ENCODE results near the gene ZNF511. TPM values are rescaled to one million over a fixed set of nuclear protein-coding genes. Genes with fewer than 3 reads are reported as not detected.

Gene ZNF511
- polyA plus RNA-seq, 1 experiment = 21.6 TPM

DNA sequence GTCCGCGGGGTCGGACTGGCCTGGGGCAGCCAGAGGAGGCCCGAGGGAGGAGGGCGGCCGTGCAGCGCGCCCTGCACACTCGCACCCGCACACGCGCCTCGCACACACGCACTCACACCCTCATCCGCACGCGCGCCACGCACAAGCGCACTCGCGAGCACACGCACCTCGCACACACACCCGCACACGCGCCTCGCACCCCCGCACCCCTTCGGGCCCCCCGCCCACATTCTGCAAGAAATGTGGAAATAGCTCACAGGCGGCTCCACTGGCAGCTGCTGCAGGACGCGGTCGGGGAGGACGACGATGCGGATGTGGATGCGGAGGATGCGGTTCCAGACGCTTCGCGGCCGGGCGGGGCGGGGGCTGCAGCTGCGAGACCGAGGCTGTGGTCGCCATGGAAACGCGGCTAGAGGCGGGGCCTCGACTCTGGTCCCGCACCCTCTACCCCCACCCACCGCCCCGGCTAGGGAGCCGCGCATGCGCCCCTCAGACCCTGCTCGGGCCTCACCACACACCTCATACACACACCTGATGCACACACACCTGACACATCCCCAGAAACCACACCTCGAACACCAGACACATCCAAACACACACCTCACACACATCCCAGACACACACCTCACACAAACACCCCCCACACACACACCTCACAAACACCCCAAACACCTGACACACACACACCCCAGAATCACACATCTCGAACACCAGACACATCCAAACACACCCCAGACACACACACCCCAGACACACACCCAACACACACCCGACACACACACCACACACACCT lies 28.1 kb downstream of the ZNF511 start, which contains the start of gene CALY:
Gene CALY, minus strand, starts transcription at position 320 of the 793 bp plus-strand sequence. CDS start 7,907 bp downstream, outside the sequence.
- ChIA-PET POLR2A (no interaction called here), CTCF (no interaction called here)
- Histone ChIP-seq H3K4me3 (ENCODE audit: low read depth, low read length) (peak within 1 kb of the TSS; percentile 48), H3K9me3 (ENCODE audit: control insufficient read depth, insufficient read depth, low read length) (peaks cover 19% of the 10 kb centered on the region; the same call in 1 of the 2 replicates), H3K27me3 (ENCODE audit: control insufficient read depth, insufficient read depth, low read length) (peaks cover 53% of the 10 kb centered on the region), H3K27ac (ENCODE audit: low read depth, low read length) (no peak within 1 kb of the TSS)
- TF ChIP-seq, protein P1, sequence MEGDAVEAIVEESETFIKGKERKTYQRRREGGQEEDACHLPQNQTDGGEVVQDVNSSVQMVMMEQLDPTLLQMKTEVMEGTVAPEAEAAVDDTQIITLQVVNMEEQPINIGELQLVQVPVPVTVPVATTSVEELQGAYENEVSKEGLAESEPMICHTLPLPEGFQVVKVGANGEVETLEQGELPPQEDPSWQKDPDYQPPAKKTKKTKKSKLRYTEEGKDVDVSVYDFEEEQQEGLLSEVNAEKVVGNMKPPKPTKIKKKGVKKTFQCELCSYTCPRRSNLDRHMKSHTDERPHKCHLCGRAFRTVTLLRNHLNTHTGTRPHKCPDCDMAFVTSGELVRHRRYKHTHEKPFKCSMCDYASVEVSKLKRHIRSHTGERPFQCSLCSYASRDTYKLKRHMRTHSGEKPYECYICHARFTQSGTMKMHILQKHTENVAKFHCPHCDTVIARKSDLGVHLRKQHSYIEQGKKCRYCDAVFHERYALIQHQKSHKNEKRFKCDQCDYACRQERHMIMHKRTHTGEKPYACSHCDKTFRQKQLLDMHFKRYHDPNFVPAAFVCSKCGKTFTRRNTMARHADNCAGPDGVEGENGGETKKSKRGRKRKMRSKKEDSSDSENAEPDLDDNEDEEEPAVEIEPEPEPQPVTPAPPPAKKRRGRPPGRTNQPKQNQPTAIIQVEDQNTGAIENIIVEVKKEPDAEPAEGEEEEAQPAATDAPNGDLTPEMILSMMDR (IDR thresholded peaks at IDR 0.05; ENCODE audit: low read depth, low read length) = no peak
- DNase-seq (ENCODE audit: low read depth, low spot score) = no peak

GRCh38 chr10:133337370-133337725 lies 28.6 kb downstream of the ZNF511 start:
- ChIA-PET POLR2A (no interaction called here), CTCF (no interaction called here)
- H3K27me3 ChIP-seq (ENCODE audit: control insufficient read depth, insufficient read depth, low read length) = peaks cover 50% of the 10 kb centered on the region
- TF ChIP-seq, protein P1 (IDR thresholded peaks at IDR 0.05; ENCODE audit: low read depth, low read length) = no peak
- no peak for DNase-seq (ENCODE audit: low read depth, low spot score)
- H3K4me3 ChIP-seq (ENCODE audit: low read depth, low read length) = no peak overlapping the region
- peaks cover 19% of the 10 kb centered on the region; the same call in 1 of the 2 replicates for H3K9me3 ChIP-seq (ENCODE audit: control insufficient read depth, insufficient read depth, low read length)
- no peak overlapping the region for H3K27ac ChIP-seq (ENCODE audit: low read depth, low read length)

DNA sequence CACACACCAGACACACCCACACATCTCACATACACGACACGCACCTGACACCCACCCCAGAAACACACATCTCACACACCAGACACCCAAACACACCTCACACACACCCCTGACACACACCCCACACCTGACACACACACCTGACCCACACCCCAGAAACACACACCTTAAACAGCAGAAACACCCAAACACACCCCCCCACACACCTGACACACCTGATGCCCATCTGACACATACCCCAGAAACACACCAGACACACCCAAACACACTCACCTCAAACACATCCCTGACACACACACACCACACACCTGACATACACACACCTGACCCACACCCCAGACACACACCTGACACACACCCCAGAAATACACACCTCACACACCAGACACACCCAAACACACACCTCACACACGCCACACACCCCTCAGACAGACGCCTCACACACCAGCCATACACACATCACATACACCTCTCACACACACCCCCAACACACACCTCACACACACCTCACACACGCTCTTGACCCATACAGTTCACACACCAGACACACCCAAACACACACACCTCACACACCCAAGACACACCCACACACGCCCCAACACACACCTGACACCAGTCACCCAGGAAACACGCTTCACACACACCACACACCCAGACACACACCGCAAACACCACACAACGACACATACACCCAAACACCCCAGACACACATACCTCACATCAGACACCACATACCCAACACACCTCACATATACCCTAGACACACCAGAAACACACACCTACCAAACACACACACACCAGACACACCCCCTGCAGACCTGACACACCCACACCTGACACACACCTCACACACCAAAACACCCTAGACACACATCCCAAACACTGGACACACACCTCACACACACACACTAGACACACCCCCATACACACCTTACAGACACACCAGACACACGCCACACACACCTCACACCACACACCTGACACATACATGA lies 29.7 kb downstream of the ZNF511 start:
- TF ChIP-seq, protein P1 (IDR thresholded peaks at IDR 0.05; ENCODE audit: low read depth, low read length) = no peak
- no peak for DNase-seq (ENCODE audit: low read depth, low spot score)
- ChIA-PET POLR2A (no interaction called here), CTCF (no interaction called here)
- Histone ChIP-seq H3K27me3 (ENCODE audit: control insufficient read depth, insufficient read depth, low read length) (peaks cover 43% of the 10 kb centered on the region), H3K27ac (ENCODE audit: low read depth, low read length) (no peak overlapping the region), H3K9me3 (ENCODE audit: control insufficient read depth, insufficient read depth, low read length) (peaks cover 19% of the 10 kb centered on the region; the same call in 1 of the 2 replicates), H3K4me3 (ENCODE audit: low read depth, low read length) (no peak overlapping the region)

GRCh38 chr10:133339708-133340380 lies 31.1 kb downstream of the ZNF511 start:
- H3K27ac ChIP-seq (ENCODE audit: low read depth, low read length) = no peak overlapping the region
- TF ChIP-seq, protein P1 (IDR thresholded peaks at IDR 0.05; ENCODE audit: low read depth, low read length) = no peak
- H3K27me3 ChIP-seq (ENCODE audit: control insufficient read depth, insufficient read depth, low read length) = peaks cover 37% of the 10 kb centered on the region
- DNase-seq (ENCODE audit: low read depth, low spot score) = no peak
- CTCF ChIA-PET = interaction anchor here (0.8 kb wide), 1 partner anchor 10 kb away, joined by 4 read pairs; no protein-coding TSS in a partner anchor
- POLR2A ChIA-PET = no interaction called here
- peaks cover 14% of the 10 kb centered on the region; the same call in 1 of the 2 replicates for H3K9me3 ChIP-seq (ENCODE audit: control insufficient read depth, insufficient read depth, low read length)
- H3K4me3 ChIP-seq (ENCODE audit: low read depth, low read length) = no peak overlapping the region
